GM21717 (cell line): ENCODE measurements around the gene ACTN4.

Source experiments
- ATAC-seq: cut with Tn5 transposase; IDR thresholded peaks from one replicate; pipeline ENCODE4 v1.9.1; 2021; ENCODE audit warnings: mild to moderate bottlenecking, moderate library complexity; ENCODE audit not compliant: unreplicated experiment

The ACTN4 gene

GRCh38 chr19:38660724-38661123, 13.3 kb downstream of the ACTN4 start:
- no peak for ATAC-seq

GRCh38 chr19:38661136-38661535, 13.7 kb downstream of the ACTN4 start:
- no peak for ATAC-seq

- ATAC-seq: no peak
These were observed 14.5 kb downstream of the ACTN4 start for GRCh38 chr19:38661996-38662395.

- no peak for ATAC-seq
These were observed 15.2 kb downstream of the ACTN4 start for GRCh38 chr19:38662537-38663155.

- ATAC-seq: no peak
These were observed 15.8 kb downstream of the ACTN4 start for GRCh38 chr19:38663156-38663651.

GRCh38 chr19:38663957-38664502, 16.6 kb downstream of the ACTN4 start:
- no peak for ATAC-seq

GRCh38 chr19:38664503-38665211, 17.2 kb downstream of the ACTN4 start:
- ATAC-seq: no peak

GRCh38 chr19:38665219-38665931, 17.9 kb downstream of the ACTN4 start:
- no peak for ATAC-seq

GRCh38 chr19:38665950-38666662, 18.7 kb downstream of the ACTN4 start:
- ATAC-seq: no peak

GRCh38 chr19:38666663-38667511, 19.4 kb downstream of the ACTN4 start:
- ATAC-seq: no peak

GRCh38 chr19:38667661-38668171, 20.3 kb downstream of the ACTN4 start:
- no peak for ATAC-seq

- no peak for ATAC-seq
These were observed 22.1 kb downstream of the ACTN4 start for GRCh38 chr19:38669552-38669951.

GRCh38 chr19:38670921-38671398, 23.5 kb downstream of the ACTN4 start:
- ATAC-seq: no peak

- no peak for ATAC-seq
These were observed 24.2 kb downstream of the ACTN4 start for GRCh38 chr19:38671654-38672053.

- no peak for ATAC-seq
These were observed 25.6 kb downstream of the ACTN4 start for GRCh38 chr19:38673030-38673429.

GRCh38 chr19:38674388-38675171, 27.1 kb downstream of the ACTN4 start:
- ATAC-seq: no peak

GRCh38 chr19:38675611-38676010, 28.2 kb downstream of the ACTN4 start:
- no peak for ATAC-seq

- ATAC-seq: no peak
These were observed 28.8 kb downstream of the ACTN4 start for GRCh38 chr19:38676023-38676877.
